Measurements from ENCODE around the gene PABPC1L.

PABPC1L gene

DNA sequence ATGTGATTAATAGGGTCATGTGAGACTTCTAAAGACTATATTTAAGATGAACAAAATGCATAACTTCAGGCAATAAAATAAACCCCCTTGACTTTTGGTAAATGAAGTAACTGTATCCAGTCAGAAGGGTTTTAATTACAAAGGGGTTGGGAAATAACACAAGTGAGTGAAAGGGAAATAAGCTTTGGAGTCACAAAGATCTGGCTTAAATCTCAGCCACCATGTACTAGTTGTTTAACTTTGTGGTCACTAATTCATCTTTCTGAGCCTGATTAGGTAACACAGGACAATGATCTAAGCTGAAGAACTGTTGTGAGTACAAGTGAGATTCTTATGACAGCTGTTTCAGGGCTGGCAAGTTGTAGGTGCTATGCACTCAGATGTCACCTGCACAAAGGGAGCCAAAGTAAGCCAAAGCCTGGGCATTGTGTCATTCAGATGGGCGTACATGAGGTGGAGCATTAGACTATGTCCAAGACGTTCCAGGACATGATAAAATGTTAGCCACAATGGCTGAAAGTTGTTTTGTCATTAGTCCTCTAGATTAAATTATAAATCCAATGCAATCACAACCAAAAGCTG lies 36.5 kb downstream of the PABPC1L start:
- DNase-seq, result no peak

DNA sequence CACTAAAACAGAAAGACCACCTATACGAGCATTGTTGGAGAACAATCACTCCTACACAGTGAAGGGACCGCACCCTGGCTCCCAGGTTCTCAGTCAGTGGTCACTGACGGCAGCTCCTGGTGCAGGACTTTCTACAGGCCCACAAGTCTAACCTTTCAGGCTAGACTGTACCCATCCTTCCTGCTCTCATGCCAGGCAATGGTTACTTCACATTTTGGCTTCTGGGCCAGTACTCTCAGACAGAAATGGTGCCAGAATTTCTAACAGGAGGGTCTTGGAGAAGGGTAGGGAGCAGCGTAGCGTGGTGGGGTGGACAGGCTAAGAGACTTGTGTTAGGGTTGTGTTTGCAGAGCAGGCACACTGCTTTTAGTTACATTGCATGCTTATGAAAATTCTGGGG lies 38.2 kb downstream of the PABPC1L start:
- DNase-seq, result no peak

DNA sequence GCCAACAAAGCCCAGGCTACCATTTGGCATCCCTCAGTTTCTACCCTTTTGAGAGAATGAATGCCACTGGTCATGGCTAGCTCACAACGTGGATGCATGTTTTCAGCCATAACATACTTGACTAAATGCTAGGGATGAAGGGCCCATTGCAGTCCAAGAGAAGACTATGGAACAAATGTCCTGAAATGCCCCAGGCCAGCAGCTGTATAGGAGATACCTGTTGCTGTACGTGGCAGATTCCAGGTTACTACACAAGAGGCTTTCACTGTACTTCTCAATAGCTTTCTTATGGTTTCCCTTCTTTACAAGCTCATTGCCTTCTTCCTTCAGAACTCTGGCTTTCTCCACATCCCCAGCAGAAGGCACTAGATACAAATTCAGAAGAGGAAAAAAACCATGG lies 38.7 kb downstream of the PABPC1L start:
- no peak for DNase-seq

DNA sequence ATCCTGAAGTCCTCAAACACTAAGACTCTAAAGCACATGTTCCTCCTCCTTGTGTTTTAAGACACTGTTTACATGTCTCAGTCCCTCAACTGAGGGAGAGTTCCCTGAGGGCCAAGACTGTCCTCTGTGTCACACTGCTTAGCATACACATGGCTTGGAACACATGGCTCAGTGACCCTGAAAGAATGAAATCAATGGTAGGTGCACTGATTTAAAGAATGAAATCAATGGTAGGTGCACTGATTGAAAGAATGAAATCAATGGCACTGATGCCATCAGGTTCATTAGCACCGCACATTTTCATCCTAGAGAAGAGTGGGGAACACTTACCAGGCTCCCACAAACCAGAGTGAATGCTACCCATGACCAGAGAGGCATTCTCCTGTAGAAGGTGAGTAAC lies 40.5 kb downstream of the PABPC1L start:
- no peak for DNase-seq

DNA sequence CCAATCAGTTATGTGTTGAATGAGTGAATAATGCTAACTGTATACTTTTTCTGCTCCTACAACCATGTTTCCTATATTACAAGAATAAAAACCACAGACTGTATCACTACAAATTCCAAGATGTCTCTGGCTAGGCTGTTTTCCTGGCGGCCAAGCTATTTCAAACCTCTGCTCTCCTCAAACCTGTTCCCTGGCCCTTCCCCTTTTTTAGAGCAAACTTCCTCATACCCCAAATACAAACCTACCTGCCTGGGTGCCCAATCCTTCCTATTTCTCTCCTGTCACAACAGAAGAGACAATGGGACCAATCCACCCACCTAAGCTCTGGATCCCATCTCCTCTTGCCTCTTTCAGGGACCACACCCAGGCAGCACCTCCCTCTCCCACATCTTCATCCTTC lies 42.9 kb downstream of the PABPC1L start:
- no peak for DNase-seq

DNA sequence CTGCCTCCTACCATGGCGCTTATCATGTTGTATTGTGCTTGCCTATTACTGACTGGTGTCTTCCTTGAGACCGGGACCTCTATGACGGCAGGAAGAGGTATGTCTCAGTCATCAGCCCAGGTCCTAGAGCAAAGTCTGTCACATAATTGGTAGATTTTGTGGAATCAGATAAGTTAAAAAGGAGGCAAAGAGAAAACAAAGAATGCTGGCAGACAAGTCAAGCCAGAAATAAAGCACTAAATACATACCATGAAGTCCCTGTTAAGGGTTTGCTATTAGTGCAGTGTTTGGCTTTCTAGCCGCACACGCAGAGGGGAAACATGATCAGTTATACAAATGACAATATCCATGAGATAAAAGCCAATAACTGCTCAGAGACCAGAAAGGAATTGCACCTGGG lies 44.4 kb downstream of the PABPC1L start:
- DNase-seq, result no peak

DNA sequence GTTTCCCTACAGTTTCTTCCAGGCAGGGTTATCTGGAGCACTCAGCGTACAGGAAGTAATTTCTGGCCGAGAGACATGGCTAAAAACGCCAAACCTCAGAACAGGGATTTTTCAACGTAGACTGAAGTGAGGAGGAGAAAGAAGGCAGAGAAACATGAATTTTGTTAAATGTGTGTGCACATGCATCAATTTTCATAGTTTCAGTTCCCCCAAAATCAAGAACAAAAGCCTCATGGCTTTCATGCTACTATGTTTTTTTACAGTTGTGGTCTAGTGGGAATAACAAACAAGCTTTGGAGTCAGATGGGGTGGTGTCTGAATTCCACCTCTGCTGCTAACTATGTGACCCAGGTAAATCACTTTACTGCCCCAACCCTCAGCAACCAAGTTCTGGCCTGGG lies 45.4 kb downstream of the PABPC1L start:
- no peak for DNase-seq

DNA sequence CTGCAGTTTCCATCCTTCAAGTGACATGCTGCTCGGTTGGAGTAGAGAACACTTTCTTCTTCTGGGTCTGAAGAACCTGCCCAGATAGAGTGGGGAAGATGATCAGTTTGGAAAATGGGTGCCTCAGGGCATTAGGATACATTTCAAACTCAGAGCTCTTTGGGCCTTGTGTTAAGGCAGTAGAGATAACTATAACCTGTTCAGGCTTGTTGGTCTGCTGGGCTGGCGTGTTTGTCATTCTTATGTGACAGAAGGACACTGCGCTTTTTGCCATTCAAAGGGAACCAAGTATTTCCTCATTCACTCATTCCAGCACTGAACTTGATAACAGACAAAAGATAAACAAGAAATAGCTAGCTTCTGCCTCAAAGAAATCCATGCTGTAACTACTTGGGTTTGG lies 46.5 kb downstream of the PABPC1L start:
- no peak for DNase-seq

DNA sequence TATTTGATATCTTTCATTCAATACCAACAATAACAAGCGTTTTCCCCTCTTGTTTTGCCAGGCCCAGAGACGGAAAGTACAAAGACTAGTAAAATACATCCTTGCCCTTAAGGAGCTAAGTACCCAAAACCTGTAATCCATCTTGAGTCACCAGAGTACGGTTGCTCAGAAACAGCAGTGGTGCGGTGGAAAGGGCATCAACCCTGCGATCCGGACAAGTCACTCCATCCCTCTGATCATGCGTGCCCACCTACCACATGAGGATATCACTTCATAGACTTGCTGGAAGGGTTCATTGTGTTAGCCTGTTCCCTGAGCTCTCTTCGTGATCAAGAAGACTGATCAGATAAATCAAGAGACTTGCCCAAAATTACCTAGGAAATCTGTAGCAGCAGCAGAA lies 48.4 kb downstream of the PABPC1L start:
- no peak for DNase-seq

DNA sequence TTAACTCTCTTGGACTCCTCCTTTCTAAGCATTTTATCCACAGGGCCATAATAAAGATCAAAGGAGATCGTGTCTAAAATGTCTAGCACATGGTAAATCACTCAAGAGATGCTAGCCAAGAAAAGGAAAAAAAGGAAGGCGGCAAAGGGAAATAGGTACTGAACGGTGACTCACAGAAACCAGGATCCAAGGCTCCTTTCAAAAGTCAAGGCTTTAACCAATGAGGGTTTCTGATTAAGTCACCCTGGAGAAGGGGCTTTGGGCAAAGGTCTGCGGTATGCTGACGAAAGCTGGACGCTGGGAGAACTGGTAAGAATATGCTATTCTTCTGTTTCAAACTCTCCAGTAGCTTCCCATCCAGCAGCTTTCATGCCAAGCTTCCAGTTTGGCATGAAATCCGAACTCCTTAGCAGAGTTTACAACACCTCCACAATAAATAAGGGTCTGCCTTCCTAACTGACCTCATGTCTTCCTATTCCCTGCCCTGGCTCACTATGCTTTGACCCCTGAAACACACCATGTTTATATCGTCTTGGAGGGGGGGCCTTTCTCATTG lies 49.3 kb downstream of the PABPC1L start:
- no peak for DNase-seq

DNA sequence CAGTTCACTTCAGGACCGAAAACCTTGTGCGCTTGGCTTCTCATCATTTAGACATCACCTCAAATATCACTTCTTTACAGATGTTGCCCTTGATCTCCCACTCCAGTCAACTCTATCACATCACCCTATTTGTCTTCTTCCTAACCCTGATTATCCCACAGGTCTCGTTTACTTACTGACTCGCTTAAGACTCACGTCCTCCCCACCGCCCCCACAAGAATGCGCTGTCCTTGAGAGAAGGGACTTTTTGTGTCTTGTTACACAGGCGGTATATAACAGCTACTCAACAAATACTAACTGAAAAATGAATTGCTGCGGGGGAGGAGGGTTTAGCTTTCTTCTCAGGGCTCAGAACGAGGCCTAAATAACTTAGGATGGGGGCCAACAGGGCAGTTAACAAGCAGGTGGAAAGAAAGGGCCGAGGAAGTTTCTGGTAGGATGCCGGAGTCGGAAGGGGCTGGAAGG lies 49.8 kb downstream of the PABPC1L start:
- peak; percentile 43 for DNase-seq

DNA sequence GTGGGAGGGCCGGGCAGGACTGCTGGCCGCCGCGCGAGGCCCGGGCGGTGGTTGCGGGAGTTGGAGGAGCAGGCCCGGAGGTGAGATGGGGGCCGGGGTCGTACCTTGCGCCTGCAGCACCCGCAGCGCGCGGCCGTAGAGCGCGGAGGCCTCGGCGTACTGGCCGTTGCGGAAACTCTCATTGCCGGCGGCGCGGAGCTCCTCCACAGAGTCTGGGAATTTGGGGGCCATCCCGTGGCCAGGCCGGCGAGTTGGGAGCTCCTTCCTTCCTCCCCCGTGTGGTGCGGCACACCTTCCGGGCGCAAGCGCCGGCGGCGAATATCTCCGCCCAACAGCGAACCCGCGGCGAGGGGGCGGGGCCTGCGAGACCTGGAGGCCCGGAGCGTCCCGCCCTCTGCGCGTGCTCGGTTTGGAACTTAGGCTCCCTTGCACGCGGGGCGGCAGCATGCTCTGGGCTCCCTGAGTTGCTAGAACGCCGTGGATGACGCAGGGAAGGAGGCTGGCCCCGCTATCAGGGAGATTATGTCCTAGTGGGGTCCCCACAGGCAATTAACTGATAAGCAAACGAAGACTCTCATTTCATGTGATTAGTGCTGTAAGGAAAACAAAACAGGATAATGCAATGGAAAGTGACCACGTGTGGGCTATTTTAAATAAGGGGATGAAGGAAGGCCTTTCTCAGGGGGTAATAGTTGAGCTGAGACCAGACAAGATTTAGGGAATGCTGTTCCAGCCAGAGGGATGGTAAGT lies 50.4 kb downstream of the PABPC1L start, which contains the start of gene TOMM34:
TSS of gene TOMM34 (minus strand) at position 295 of the 750 bp plus-strand sequence. CDS start at position 231, 64 bp downstream.
- DNase-seq, result peak; percentile 93

DNA sequence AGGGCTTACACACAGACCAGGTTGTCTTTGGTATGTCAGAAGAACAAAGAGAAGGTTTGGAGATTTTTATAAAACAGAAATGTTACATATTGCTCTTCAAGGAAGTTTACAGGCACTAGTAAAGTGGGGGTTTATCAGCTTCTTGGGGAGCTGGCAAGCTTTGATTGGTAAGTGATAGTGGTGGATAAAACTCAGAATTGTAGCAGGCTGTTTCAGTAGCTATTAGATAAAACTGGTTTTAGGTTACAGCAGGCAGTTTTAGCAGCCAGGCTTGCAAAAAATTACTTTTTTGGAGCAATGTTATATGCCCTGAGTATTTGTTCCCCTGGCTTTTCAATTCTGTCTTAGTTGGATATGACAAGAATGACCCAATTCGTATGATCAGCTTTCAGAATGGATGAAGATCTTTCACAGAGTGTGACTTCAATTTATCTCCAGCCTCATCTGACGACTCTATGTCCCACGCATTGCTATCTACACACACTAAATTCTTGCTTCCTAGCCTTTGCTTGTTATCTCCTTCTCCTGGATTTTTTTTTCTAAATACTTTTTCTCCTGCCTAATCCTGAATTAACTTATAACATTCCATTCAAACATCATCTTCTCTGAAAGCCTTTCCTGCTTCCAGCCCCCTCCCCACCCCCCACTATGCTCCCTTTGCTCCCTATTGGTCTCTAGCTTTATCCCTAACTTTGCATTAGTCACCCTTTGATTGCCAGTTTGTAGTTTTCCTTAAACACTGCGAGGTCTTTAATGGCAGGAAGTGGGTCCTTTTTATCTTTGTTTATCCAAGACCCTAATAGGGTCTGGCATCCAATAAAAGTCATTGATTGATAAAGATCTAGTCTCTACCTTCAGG lies 51.4 kb downstream of the PABPC1L start:
- DNase-seq, result no peak

DNA sequence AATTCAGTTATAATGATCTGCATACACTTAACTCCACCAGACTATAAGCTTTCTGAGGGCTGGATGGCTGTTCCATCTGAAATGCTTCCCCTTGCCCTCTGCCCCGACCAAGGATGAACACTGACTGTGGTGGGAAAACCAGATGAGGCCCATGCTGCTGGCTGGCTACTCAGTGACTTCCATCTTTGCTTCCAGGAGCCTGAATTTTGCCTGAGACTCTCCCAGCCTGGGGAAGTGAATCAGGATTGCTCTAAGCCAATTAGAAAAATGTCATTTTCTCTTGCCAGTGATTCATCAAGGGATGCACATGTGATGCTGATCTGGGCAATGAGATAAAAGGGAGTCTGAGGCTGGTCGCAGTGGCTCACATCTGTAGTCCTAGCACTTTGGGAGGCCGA lies 52.0 kb downstream of the PABPC1L start:
- no peak for DNase-seq

DNA sequence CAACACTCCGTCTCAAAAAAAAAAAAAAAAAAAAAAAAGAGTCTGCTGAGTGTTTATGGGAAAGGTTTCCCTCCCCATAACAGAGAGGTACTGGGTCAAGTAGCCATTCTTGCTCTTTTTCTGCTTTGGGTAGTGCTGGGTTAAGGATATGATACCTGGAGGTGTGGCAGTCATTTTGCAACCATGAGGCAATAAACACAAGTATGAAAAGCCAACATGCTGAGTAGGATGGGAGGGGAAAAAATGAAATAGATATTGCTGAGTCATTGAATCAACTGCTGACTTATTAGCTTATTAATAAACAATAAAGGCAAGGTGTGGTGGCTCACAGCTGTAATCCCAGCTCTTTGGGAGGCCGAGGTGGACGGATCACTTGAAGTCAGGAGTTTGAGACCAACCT lies 52.6 kb downstream of the PABPC1L start:
- DNase-seq, result no peak

DNA sequence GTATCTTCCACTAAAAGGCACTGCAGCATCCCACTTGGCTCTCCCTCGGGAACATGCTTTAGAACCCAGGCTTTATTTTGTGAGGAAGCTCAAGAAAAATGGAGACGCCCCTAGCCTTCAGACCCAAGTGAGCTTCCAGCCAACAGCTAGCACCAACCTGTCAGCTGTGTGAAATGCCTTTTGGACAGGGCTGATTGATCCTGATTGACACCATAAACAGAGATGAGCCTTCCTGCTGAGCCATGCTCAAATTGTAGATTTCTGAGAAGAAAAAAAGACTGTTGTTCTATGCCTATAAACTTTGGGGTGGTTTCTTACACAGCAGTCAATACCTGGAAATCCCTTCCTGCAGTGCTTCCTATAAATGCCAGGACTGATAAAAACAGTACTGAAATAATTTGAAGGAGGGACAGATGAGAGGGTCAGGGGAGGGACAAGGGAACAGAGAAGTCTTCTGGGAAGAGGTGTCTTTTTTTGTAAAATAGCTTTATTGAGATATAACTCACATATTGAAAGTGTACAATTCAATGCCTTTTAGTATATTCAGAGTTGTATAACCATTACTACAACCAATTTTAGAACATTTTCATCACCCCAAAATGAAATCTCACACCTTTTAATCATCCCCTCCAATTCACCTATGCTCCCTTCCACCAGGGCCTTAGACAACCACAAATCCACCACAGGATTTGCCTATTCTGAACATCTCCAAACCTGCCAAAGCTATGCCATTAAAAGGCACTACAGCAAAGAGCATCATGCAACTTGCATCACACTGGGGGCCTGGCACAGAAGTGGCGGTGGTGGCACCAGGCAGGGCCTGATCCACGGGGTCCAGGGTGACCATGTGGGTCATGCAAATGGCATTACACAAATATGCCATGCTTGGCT lies 53.7 kb downstream of the PABPC1L start:
- no peak for DNase-seq

DNA sequence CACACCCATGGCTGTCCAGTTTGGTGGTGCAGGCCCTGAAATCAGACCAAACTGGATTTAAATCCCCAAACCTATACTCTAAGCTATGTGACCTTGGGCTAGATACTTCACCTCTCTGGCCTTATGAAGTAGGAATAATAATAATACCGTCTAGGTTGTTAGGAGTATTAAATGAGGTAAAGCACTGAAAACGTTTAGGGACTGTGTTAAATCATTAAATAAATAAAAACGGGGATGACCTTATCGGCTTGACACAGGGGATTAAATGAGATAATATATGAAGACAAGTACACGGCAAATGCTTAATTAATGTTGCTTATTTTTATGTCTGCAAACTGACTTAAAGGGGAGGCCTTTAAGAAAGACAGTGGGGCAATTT lies 55.8 kb downstream of the PABPC1L start:
- no peak for DNase-seq

DNA sequence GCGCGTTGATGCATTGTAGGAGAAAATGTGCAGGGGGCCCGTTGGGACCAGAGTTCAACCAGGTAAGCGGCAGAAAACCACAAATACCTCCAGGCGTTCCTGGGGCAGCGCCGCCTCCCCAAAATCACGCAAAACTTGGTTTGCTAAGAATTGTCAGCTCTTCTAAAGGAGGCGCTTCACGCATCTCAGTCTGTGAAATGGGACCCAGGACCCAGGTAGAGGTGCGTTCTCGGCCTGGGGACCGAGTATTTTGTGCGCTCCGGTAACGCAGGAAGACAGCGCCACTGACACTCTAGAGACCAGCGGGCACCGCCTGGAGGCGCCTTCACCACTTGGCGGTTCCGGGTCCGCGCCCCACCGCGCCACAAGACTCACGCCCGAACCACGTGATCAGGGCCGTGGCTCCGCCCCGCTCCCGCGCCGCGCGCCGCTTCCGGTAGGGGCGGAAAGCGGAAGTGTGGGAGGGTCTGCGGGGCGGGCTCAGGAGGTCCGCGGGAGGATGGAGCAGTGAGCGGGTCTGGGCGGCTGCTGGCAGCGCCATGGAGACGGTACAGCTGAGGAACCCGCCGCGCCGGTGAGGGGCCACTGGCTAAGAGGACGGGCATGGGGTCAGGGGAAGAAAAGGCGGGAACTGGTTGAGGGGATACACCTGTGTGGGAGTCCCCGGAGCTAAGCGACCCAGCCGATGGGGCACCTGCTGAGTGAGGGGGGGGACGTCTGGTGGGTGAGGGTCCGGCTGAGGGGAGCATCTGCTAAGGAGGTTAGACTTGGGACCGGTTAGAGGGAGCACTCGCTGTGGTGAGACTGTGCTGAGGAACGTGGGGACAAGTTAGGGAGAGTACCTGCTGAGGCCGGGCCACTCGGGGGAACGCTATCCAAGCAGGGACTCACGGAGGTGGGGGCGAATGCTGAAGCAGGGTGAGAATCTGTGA lies 56.4 kb downstream of the PABPC1L start, which contains the start of gene STK4:
TSS of gene STK4 (plus strand) at position 483 of the 932 bp plus-strand sequence. CDS start at position 540, 57 bp downstream.
- peak; percentile 95 for DNase-seq

DNA sequence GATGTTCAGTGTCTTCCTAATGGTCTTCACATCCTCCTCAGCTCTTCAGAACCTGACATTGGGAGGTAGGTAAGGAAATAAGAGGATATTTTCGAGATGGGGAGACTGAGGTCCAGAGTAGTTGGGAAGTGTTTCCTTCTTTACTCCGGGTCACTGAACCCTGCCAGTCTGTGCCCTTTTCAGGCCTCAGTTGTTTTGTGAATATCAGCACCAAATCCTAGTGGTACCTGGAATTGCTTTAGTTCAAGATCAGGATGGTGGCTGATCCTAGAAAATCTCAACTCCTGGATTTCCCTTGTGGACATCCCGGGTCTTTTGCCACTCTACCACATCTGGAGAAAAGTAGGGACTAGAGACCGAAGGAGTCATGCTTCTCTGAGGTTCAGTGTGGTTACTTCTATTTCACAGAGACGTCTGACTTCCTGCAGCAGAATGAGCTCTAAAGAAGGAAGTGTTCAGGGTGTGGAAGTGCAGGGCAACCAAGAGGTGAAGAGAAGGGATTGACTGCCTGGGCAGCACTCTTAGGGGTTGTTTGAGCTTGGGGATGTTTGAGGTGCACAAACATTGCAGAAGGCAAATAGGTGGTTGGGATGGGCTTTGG lies 57.4 kb downstream of the PABPC1L start:
- DNase-seq, result peak; percentile 45

DNA sequence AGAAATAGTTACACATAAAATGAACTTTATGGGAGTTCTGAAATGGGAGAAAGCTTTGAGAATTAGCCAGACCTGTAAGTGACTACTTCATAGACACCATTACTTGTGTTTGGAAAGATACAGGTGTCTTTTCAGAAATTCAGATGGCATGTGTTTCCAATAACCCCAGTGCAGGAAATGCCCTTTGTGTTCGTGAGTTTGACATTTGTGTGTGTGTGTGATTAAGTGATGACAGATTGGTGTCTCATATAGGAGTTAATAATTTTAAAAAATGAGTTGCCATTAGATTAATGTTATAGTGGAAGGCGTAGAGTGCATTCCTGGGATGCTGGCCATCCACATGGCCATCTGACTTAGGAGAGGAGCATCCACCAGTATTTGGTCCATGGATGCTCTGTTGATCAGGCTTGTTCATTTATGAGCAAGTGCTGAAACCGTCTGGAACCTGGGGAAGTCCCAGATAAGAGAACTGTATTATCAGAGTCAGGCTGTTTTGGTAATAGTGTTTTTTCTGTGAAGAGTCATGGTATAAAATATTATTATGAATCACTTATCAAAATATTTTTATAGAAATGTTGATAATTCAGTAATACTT lies 59.5 kb downstream of the PABPC1L start:
- no peak for DNase-seq

All from activated gamma-delta T cell treated with Interleukin-2 at 50 U/mL for 16 hours (primary cell).